Coronary artery (tissue), 2 donors: ENCODE results near the gene XCL2.
"Not testable (repeated sequence)": the region's sequence is repeated elsewhere in the genome, so short reads cannot be mapped to it uniquely, and the experiment has no call there.

ENCODE experiments used
- DNase-seq: peaks from one replicate; pipeline ENCODE4 v3.0.0-alpha.2; 2017; ENCODE audit warnings: low spot score
- H3K27ac ChIP-seq, 2 donors: fragments of 200-600 bp; sonication (generic); one replicate each; pipeline ENCODE4 v1.5.1; 2016 to 2019
- H3K4me3 ChIP-seq: fragments of 200-600 bp; sonication (generic); 2 replicates; pipeline ENCODE4 v1.5.1; 2016; ENCODE audit warnings: mild to moderate bottlenecking, moderate library complexity
- TF ChIP-seq, protein P1 (sequence below): fragments of 200-600 bp; sonication (generic); IDR thresholded peaks from one replicate; pipeline ENCODE4 v1.5.1; 2019; ENCODE audit warnings: antibody characterized with exemption

The XCL2 gene

DNA sequence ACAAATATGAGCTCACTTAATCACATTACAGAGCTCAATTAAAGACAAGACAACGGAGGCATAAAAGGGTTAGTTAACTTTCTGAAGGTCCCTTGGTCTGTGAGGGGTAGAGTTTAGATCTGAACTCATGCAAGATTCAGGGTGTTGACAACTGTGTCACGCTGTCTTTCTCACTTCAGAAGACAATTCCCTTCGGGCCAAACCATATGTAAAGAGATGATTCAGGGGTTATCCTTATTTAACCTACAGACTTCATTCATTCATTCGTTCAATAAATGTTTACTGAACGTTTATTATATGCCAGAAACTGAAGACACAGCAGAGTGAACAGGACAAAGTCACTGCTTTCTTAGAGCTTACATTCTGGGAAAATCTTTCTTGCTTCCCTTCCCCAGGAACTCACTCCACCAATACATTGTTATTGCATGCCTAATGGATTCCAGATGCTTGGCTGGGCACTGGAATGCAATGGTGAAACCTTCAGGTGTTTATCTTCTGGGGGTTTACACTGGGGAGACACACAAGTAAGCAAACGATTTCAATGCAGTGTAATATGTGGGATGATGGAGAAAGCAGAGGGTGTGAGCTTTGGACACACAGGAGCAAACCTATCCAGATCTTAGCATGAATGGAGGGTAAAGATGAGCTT lies 39.0 kb upstream of the XCL2 start:
- TF ChIP-seq, protein P1, sequence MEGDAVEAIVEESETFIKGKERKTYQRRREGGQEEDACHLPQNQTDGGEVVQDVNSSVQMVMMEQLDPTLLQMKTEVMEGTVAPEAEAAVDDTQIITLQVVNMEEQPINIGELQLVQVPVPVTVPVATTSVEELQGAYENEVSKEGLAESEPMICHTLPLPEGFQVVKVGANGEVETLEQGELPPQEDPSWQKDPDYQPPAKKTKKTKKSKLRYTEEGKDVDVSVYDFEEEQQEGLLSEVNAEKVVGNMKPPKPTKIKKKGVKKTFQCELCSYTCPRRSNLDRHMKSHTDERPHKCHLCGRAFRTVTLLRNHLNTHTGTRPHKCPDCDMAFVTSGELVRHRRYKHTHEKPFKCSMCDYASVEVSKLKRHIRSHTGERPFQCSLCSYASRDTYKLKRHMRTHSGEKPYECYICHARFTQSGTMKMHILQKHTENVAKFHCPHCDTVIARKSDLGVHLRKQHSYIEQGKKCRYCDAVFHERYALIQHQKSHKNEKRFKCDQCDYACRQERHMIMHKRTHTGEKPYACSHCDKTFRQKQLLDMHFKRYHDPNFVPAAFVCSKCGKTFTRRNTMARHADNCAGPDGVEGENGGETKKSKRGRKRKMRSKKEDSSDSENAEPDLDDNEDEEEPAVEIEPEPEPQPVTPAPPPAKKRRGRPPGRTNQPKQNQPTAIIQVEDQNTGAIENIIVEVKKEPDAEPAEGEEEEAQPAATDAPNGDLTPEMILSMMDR, result no peak
- Histone ChIP-seq H3K27ac (no peak overlapping the region), H3K4me3 (no peak overlapping the region)
- DNase-seq, result no peak

DNA sequence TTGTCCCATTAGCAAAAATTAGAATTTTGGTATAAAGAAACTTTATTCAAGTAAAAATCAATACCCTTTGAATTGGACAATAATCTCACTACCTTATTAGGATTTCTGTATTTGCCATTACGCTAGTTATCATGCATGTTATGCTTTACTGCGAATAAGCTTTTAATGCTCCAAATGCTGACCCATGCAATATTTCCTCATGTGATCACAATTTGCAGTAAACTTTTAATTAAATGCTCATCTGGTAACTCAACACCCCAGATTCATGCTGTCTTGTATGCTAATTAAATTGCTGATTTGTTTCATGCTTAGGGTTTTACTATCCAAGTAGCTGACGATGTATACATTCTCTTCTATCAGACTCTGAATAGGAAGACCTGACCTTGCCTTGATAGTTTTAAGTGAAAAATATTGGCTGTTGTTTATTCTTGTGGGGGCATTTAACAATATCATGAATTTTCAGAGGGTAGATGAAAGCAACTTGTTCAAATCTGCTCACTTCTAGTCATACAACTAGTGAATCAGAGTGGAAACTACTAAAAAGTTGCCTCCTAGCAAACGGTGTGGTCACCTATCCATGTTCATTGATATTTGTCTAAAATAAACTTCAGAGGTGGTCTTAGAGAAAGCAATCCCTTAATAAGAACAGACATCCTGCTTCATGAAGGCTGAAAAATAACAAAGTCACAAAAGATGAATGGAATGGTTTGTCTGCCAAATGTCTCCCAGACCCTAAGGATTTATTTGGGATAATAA lies 38.2 kb upstream of the XCL2 start:
- no peak for DNase-seq
- H3K27ac ChIP-seq, result no peak overlapping the region

GRCh38 chr1:168580991-168581390 lies 37.2 kb upstream of the XCL2 start:
- DNase-seq, result not testable (repeated sequence)

More for the DNA sequence above, 38.2 kb upstream of the XCL2 start:
- TF ChIP-seq, protein P1, result no peak
- no peak overlapping the region for H3K4me3 ChIP-seq

DNA sequence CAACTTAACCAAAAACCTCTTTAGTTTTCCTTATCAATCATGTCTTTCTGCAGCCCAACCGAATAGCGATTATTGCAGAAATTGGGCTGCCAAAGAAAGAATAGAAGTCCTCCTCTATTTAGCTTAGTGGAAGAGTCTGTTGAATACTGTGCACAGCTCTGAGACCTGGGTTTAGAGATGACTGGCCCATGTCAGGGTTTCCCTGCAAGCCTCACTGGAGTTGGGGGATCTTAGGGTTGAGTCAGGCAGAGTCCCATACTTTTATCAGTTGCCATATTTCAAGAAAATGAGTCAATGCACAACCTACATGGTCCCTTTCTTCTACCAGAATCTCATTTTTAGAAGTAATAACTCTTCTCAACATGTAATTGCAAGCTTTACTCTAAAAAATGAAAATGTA lies 36.5 kb upstream of the XCL2 start:
- H3K27ac ChIP-seq, DNase-seq, H3K4me3 ChIP-seq: not testable (repeated sequence)

More at GRCh38 chr1:168580991-168581390, 37.2 kb upstream of the XCL2 start:
- H3K27ac ChIP-seq, H3K4me3 ChIP-seq: not testable (repeated sequence)

- not testable (repeated sequence) for DNase-seq, H3K4me3 ChIP-seq, H3K27ac ChIP-seq
Measured at GRCh38 chr1:168578531-168579185, 34.9 kb upstream of the XCL2 start.

GRCh38 chr1:168576245-168576688 lies 32.5 kb upstream of the XCL2 start, which contains the start of gene XCL1:
Gene XCL1, plus strand, starts transcription at chr1:168576605. Its CDS starts 33 bp downstream, at chr1:168576638.
- H3K27ac ChIP-seq, DNase-seq: not testable (repeated sequence)

DNA sequence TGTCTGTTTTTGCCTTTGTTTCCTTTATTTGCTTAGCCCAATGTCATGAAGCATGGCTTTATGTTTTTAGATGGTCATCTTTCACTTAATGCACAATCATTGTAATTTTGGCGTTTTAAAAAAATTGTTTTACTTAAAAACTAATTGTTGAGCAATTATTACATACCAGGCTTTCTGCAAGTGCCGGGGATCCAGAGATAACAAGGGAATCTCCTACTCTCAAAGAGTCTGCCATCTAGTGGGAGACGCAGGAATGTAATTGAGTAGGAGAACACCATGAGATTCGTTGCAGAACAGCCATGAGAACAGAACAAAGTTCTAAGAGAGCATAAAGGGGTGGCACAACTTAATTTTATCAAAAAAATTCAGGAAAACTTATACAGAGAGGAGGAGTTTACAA lies 30.4 kb upstream of the XCL2 start:
- DNase-seq, H3K27ac ChIP-seq, H3K4me3 ChIP-seq: not testable (repeated sequence)

More at GRCh38 chr1:168576245-168576688, 32.5 kb upstream of the XCL2 start, which contains the start of gene XCL1:
- H3K4me3 ChIP-seq, result not testable (repeated sequence)

- DNase-seq, result no peak
- no peak overlapping the region for H3K4me3 ChIP-seq
- no peak overlapping the region for H3K27ac ChIP-seq
- TF ChIP-seq, protein P1, result no peak
Measured at GRCh38 chr1:168572633-168573032, 28.8 kb upstream of the XCL2 start.

DNA sequence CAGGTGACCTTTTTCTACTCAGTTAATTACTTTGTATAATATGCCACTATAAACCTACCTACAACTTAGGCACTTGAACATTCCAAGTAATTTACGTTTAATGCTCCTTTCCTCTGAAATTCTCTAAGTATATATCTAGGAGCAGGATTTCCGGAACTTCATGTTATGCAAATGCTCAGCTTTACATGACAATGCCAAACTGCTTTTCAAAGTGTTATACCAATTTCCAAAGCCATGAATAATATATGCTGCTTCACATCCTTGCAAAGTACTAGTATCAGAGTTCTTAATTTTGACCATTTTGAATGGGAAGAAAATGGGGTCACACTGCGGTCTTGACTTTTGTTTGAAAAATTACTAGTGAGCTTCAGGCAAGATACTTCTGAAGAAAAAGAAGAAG lies 26.9 kb upstream of the XCL2 start:
- DNase-seq, result no peak
- no peak overlapping the region for H3K4me3 ChIP-seq
- TF ChIP-seq, protein P1, result no peak

More for the DNA sequence above, 26.9 kb upstream of the XCL2 start:
- no peak overlapping the region for H3K27ac ChIP-seq
